Right lobe of liver (tissue), 6 donors: Measurements from ENCODE around the gene NCK1. TPM values are rescaled to one million over a fixed set of nuclear protein-coding genes. Genes with fewer than 3 reads are reported as not detected.

Experiments used
- ATAC-seq, 4 donors: fragments of 200-7000 bp; cut with Tn5 transposase; one replicate each; pipeline ENCODE4 v1.9.1; 2020; ENCODE audit warnings: mild to moderate bottlenecking in 4 of 4, moderate library complexity in 4 of 4
- DNase-seq, 3 donors: peaks; one replicate each; pipeline ENCODE4 v3.0.0-alpha.2; 2020
- H3K27ac ChIP-seq, 3 donors: fragments of 200-600 bp; one replicate each; pipeline ENCODE4 v1.8.0; 2022
- H3K27me3 ChIP-seq, 2 donors: fragments of 200-600 bp; one replicate each; pipeline ENCODE4 v1.8.0; 2022
- H3K36me3 ChIP-seq, 4 donors: fragments of 200-600 bp; sonication (generic) in 1 of 4; one replicate each; pipeline versions ENCODE4 v1.5.1 to v1.8.0; 2017 to 2022; ENCODE audit warnings: control low read depth in 1 of 4
- H3K4me1 ChIP-seq, 4 donors: fragments of 200-600 bp; sonication (generic) in 1 of 4; one replicate each; pipeline versions ENCODE4 v1.5.1 to v1.8.0; 2017 to 2022; ENCODE audit warnings: control low read depth in 1 of 4
- H3K4me3 ChIP-seq, 3 donors: fragments of 200-600 bp; one replicate each; pipeline ENCODE4 v1.8.0; 2022
- H3K9me3 ChIP-seq, 4 donors: fragments of 200-600 bp; sonication (generic) in 1 of 4; one replicate each; pipeline versions ENCODE4 v1.5.1 to v1.8.0; 2017 to 2022; ENCODE audit warnings: control low read depth in 1 of 4
- POLR2A ChIP-seq: fragments of 450-650 bp; IDR thresholded peaks from one replicate; pipeline ENCODE4 v1.6.1; 2017; ENCODE audit warnings: antibody characterized with exemption, mild to moderate bottlenecking
- WGBS: methylation state at CpG from one replicate; pipeline ENCODE4 v1.1.6; 2018; ENCODE audit warnings: low coverage, low lambda C conversion rate; ENCODE audit not compliant: insufficient coverage; ENCODE audit errors: missing lambda C conversion rate; 5-methylcytosine and 5-hydroxymethylcytosine counted together
- intact Hi-C, 2 donors: fragments of 100-400 bp; cut with DNase I; formaldehyde crosslinking; loops; one replicate each; pipeline versions ENCODE4 v1.11.2 to v1.14.1; 2022
- total RNA-seq, 6 experiments: library from RNA; depleted of rRNA in 2 of 6; stranded (reverse); fragments of >200 nt in 2 of 6; fragmentation: NEBNext Ultra II Directional in 3 of 6; extraction: Animal tissue kit (Norgen Biotek cat#: 25700) in 3 of 6; gene quantifications; one replicate each; pipeline versions ENCODE4 v1.1.0 to v1.2.4, GENCODE V29; 2016 to 2023
- TF ChIP-seq, protein P1 (sequence below), 4 donors: fragments of 200-600 bp in 3 of 4; fragments of 450-650 bp in 1 of 4; IDR thresholded peaks; one replicate each; pipeline versions ENCODE4 v1.5.1 to v1.8.0; 2016 to 2022; ENCODE audit warnings: antibody characterized with exemption in 4 of 4, mild to moderate bottlenecking in 2 of 4
- donor health status: DM: no; HTN: yes; CAD: no.
- donor health status: DM: no; HTN: no; CAD: no.
- donor health status: DM: no; HTN: no; CAD: no.
- donor health status: DM: no; HTN: yes; CAD: no.
- donor health status: DM: no; HTN: yes; CAD: no.

NCK1 gene
- total RNA-seq, 6 experiments from 2014 or later, result 21.4 to 27.0 (median 23.7) TPM

DNA sequence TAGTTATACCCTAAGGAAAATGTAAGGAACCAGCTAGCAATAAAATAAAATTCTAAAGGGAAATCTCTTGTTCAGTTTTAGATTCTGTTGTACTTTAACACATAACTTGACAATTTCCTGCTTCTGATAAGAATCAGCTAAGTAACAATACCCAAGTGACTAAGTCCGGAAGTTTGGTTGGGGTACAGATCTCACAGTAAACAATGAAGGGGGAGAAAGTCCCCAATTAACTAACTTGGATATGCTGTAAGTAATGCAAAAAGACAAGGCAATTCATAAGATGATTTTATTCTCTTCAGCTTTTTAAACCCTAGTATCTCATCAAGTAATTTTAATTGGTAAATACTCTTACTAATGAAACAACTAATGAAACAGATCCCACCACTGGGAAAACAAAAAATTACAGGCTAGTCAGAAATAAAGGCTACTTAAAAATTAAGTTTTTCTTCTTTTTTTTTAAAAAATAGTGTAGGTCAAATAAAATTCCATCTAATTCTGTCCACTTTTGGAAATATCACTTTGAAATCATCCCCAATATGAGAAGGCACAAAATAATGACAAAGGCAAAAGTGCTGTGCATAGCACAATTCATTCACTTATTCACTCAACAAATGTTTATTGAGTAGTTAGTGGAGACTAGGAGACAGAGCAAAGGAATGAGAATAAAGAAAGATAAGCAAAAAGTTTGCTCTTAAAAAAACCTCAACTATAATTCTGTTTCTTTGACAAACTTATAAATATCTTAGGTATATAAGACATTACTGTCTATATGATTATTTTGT lies 58.0 kb downstream of the NCK1 start:
- peaks cover 0 to 14% (median 2%) of the 10 kb centered on the region in 4 donors for H3K4me1 ChIP-seq
- H3K9me3 ChIP-seq, result no peaks in the 10 kb centered on the region
- no peaks in the 10 kb centered on the region for H3K36me3 ChIP-seq
- H3K27ac ChIP-seq, result peak overlapping the region in 2 of 3 donors; percentile 19 to 31
- no peak overlapping the region for H3K4me3 ChIP-seq
- no peak for TF ChIP-seq POLR2A
- TF ChIP-seq, protein P1, sequence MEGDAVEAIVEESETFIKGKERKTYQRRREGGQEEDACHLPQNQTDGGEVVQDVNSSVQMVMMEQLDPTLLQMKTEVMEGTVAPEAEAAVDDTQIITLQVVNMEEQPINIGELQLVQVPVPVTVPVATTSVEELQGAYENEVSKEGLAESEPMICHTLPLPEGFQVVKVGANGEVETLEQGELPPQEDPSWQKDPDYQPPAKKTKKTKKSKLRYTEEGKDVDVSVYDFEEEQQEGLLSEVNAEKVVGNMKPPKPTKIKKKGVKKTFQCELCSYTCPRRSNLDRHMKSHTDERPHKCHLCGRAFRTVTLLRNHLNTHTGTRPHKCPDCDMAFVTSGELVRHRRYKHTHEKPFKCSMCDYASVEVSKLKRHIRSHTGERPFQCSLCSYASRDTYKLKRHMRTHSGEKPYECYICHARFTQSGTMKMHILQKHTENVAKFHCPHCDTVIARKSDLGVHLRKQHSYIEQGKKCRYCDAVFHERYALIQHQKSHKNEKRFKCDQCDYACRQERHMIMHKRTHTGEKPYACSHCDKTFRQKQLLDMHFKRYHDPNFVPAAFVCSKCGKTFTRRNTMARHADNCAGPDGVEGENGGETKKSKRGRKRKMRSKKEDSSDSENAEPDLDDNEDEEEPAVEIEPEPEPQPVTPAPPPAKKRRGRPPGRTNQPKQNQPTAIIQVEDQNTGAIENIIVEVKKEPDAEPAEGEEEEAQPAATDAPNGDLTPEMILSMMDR (IDR thresholded peaks at IDR 0.05), result no peak
- DNase-seq (no peak), ATAC-seq (peak in 3 of 4 donors; percentile 32 to 46 (median 43))
- intact Hi-C loops, result no loop called here
- WGBS, result 57% methylated on average over 1 of the region's 1 CpG
- no peaks in the 10 kb centered on the region for H3K27me3 ChIP-seq

- Histone ChIP-seq H3K4me3 (no peak overlapping the region), H3K27ac (peak overlapping the region in 1 of 3 donors; percentile 31), H3K36me3 (no peaks in the 10 kb centered on the region), H3K27me3 (no peaks in the 10 kb centered on the region), H3K4me1 (peaks cover 0 to 18% (median 2%) of the 10 kb centered on the region in 4 donors), H3K9me3 (no peaks in the 10 kb centered on the region)
- DNase-seq, result no peak
- TF ChIP-seq, protein P1 (IDR thresholded peaks at IDR 0.05), result no peak
- no peak for TF ChIP-seq POLR2A
- 74% methylated on average over 4 of the region's 4 CpGs for WGBS
- intact Hi-C loops, result no loop called here
- peak in 2 of 4 donors; percentile 47 to 58 for ATAC-seq
These were observed 59.0 kb downstream of the NCK1 start for GRCh38 chr3:136920904-136921611.

- intact Hi-C loops, result no loop called here
- DNase-seq, result no peak
- H3K9me3 ChIP-seq, result no peaks in the 10 kb centered on the region
- peak in 1 of 4 donors; percentile 15 for ATAC-seq
- WGBS, result 46% methylated on average over 6 of the region's 7 CpGs
- H3K27ac ChIP-seq, result no peak overlapping the region
- H3K27me3 ChIP-seq, result no peaks in the 10 kb centered on the region
- no peak for TF ChIP-seq POLR2A
- TF ChIP-seq, protein P1 (IDR thresholded peaks at IDR 0.05), result no peak
- H3K4me3 ChIP-seq, result no peak overlapping the region
- H3K4me1 ChIP-seq, result peaks cover 0 to 19% (median 1%) of the 10 kb centered on the region in 4 donors
- peaks cover 0 to 4% (median 0%) of the 10 kb centered on the region in 4 donors for H3K36me3 ChIP-seq
These were observed 63.6 kb downstream of the NCK1 start for GRCh38 chr3:136925425-136926190.

DNA sequence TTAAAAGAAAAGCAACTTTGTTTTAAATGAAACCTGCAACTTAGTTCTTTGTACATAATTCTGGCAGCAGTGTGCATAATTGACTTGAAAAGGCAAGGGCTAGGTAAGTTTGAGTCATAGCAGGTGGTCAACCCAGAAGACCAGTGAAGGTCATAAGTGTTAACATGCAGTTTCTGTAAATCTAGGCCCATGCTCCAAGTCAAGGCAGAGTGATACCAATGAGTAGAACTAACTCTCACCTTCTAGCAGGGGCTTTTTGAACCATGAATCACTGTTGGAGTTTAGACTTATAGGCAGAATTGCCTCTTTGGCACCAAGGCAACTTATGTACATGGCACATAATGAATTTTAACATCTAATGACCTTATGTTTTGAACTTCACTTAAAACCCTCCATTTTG lies 66.2 kb downstream of the NCK1 start:
- Histone ChIP-seq H3K36me3 (peaks cover 0 to 4% (median 0%) of the 10 kb centered on the region in 4 donors), H3K9me3 (no peaks in the 10 kb centered on the region), H3K4me1 (peaks cover 0 to 20% (median 2%) of the 10 kb centered on the region in 4 donors), H3K4me3 (no peak overlapping the region), H3K27ac (no peak overlapping the region), H3K27me3 (no peaks in the 10 kb centered on the region)
- TF ChIP-seq, protein P1 (IDR thresholded peaks at IDR 0.05), result no peak
- TF ChIP-seq POLR2A, result no peak
- intact Hi-C loops, result no loop called here
- ATAC-seq (no peak), DNase-seq (no peak)
